H1 (cell line): Measurements from ENCODE around the gene PYCARD. TPM values are rescaled to one million over a fixed set of nuclear protein-coding genes. Genes with fewer than 3 reads are reported as not detected.

Experiments
- CTCF ChIP-seq, 3 experiments: IDR thresholded peaks; 1 replicate in 2 of 3; 2 replicates in 1 of 3; pipeline versions ENCODE4 v1.5.1 to v1.6.1; 2011; ENCODE audit warnings: low read length in 3 of 3, mild to moderate bottlenecking in 3 of 3, inconsistent platforms in 2 of 3, low read depth in 1 of 3, moderate library complexity in 1 of 3; ENCODE audit not compliant: insufficient read depth in 1 of 3; ENCODE audit errors: control extremely low read depth in 1 of 3
- RFX5 ChIP-seq: IDR thresholded peaks from 2 replicates; pipeline ENCODE4 v1.6.1; 2011; ENCODE audit warnings: low read depth, low read length, improper control_type of control experiment, borderline replicate concordance
- TCF12 ChIP-seq: IDR thresholded peaks from 2 replicates; pipeline ENCODE4 v1.6.1; 2011; ENCODE audit warnings: low read depth, mild to moderate bottlenecking, low read length
- polyA plus RNA-seq, 7 experiments: library from polyadenylated mRNA; depleted of rRNA in 3 of 7; stranded (reverse) in 5 of 7; unstranded in 2 of 7; fragments of >200 nt in 5 of 7; fragments of 200-250 nt in 2 of 7; gene quantifications; 1 replicate in 5 of 7; 2 replicates in 1 of 7; 4 replicates in 1 of 7; pipeline versions ENCODE4 v1.2.1 to v1.2.3, GENCODE V29; 2011 to 2013; ENCODE audit warnings: missing spikeins in 2 of 7, mixed read lengths in 2 of 7
- total RNA-seq: library from RNA; stranded (reverse); fragmentation: NEBNext Ultra II Directional; extraction: Animal tissue kit (Norgen Biotek cat#: 25700); gene quantifications from 2 replicates; pipeline ENCODE4 v1.2.1, GENCODE V29; 2021

The PYCARD gene
- total and polyA plus RNA-seq, 2 of the 8 experiments (the other 6 are each of a cell fraction or from before 2014, with no cell fraction given), result 29.9 to 77.9 TPM

GRCh38 chr16:31204871-31205666, 2.5 kb upstream of the PYCARD start (continued):
- no peak for TF ChIP-seq CTCF (IDR thresholded peaks at IDR 0.05; ENCODE audit: control extremely low read depth in 1 of 3, insufficient read depth in 1 of 3, low read depth in 1 of 3, low read length in 3 of 3)
- TF ChIP-seq TCF12, result no peak
- no peak for TF ChIP-seq RFX5
- TF ChIP-seq, all 59 proteins: peak for 0
